Activated T-cell treated with anti-CD3 and anti-CD28 coated beads, Interleukin-2, amount 50 U/mL, for 72 hours (primary cell): ENCODE measurements around the gene SLC2A1. TPM values are rescaled to one million over a fixed set of nuclear protein-coding genes. Genes with fewer than 3 reads are reported as not detected.

Experiments used
- ATAC-seq, 2 donors: fragments of 150-1000 bp; cut with Tn5 transposase; replicated peaks in 1 of 2; 2 replicates each; pipeline ENCODE4 v1.10.0; 2021; ENCODE audit warnings: moderate library complexity in 2 of 2, mild to moderate bottlenecking in 1 of 2
- DNase-seq, 2 donors: peaks; one replicate each; pipeline ENCODE4 v3.0.0; 2021 to 2022; ENCODE audit warnings: mixed read lengths in 1 of 2
- H3K27ac Mint-ChIP-seq: one replicate; pipeline ENCODE4 v1.8.0; 2022; ENCODE audit warnings: mild to moderate bottlenecking, moderate library complexity, mixed read lengths
- H3K27me3 Mint-ChIP-seq: one replicate; pipeline ENCODE4 v1.8.0; 2022; ENCODE audit warnings: low read depth, mixed read lengths
- H3K36me3 Mint-ChIP-seq, 2 donors: one replicate each; pipeline ENCODE4 v1.8.0; 2022; ENCODE audit warnings: mixed read lengths in 2 of 2, mild to moderate bottlenecking in 1 of 2; ENCODE audit not compliant: insufficient read depth in 2 of 2
- H3K4me1 Mint-ChIP-seq: one replicate; pipeline ENCODE4 v1.8.0; 2022; ENCODE audit warnings: low read depth, mixed read lengths
- H3K4me3 Mint-ChIP-seq, 2 donors: one replicate each; pipeline ENCODE4 v1.8.0; 2022; ENCODE audit warnings: mild to moderate bottlenecking in 2 of 2, mixed read lengths in 2 of 2, moderate library complexity in 2 of 2
- H3K9me3 Mint-ChIP-seq, 2 donors: one replicate each; pipeline ENCODE4 v1.8.0; 2022; ENCODE audit warnings: mixed read lengths in 2 of 2
- total RNA-seq, 2 donors: library from RNA; stranded (reverse); gene quantifications; one replicate each; pipeline ENCODE4 v1.2.3, GENCODE V29; 2022

SLC2A1 gene
- total RNA-seq, 2 donors from 2014 or later, result 41.7 to 51.9 TPM

DNA sequence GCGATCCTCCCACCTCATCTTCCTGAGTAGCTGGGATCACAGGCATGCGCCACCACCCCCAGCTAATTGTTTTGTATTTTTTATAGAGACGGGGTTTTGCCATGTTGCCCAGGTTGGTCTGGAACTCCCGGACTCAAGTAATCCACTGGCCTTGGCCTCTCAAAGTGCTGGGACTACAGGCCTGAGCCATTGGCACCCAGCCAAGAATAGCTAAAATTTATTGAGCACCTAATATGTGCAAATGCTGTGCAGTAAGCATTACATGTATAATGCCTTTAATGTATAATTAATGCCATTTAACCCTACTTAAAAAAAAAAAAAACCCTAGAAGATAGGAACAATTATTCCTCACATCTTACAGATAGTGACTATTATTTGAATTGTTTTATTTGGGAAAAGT, 69.4 kb downstream of the SLC2A1 start:
- peaks cover 9% of the 10 kb centered on the region for H3K27me3 Mint-ChIP-seq
- H3K9me3 Mint-ChIP-seq, result no peaks in the 10 kb centered on the region
- ATAC-seq, result no peak
- no peak for DNase-seq
- no peak overlapping the region for H3K4me3 Mint-ChIP-seq
- no peaks in the 10 kb centered on the region for H3K4me1 Mint-ChIP-seq
- no peaks in the 10 kb centered on the region for H3K36me3 Mint-ChIP-seq
- no peak overlapping the region for H3K27ac Mint-ChIP-seq

DNA sequence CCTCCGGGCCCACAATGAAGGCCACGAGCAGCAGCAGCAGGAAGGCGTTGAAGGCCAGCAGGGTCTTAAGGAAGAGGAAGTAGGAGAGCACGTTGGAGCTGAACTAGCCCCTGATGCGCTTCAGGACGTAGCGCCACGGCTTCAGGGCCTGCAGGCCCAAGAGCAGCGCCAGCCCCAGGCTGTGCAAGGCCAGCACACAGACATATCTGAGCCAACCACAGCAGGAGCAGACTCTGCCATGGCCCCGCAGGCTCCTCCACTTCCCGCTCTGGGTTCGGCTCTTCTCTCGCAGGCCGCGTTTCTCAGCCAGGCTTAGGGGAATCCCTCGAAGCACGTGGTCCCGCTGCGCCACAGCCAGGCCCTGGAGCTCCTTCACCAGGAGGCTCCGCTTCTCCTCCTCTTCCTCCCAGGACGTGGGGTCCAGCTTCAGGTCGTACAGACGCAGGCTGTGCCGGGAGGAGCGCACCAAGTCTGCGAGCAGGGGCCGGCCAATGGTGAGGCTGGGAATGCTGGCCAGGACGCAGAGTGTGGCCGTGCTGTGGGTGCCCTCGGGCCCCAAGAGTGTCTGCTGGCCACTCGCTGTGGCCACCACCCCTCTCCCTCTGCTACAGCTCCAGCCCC, 70.5 kb downstream of the SLC2A1 start:
- no peaks in the 10 kb centered on the region for H3K4me1 Mint-ChIP-seq
- no peak overlapping the region for H3K4me3 Mint-ChIP-seq
- DNase-seq (no peak), ATAC-seq (no peak)
- no peaks in the 10 kb centered on the region for H3K36me3 Mint-ChIP-seq
- no peak overlapping the region for H3K27ac Mint-ChIP-seq
- no peaks in the 10 kb centered on the region for H3K9me3 Mint-ChIP-seq
- peaks cover 10% of the 10 kb centered on the region for H3K27me3 Mint-ChIP-seq

DNA sequence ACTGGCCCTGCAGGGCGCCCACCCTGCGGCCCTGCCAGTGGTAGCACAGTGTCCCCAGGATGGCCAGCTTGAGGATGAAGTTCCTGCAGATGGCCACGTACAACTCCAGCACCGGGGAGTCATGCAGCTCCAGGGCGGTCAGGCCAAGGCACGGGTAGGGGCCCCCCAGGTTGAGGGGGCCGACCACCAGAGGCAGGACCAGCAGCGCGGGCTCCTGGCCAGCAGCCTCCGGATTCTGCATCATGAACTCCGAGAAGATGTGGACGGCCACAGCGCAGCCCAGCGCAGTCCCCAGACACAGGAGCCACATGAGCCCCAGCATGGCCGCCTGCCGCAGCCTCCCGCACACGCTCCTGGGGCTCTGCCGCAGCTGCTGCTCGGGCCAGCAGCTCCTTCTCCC, 71.3 kb downstream of the SLC2A1 start:
- Mint-ChIP-seq H3K27me3 (peaks cover 10% of the 10 kb centered on the region), H3K4me3 (no peak overlapping the region), H3K9me3 (no peaks in the 10 kb centered on the region), H3K27ac (no peak overlapping the region), H3K4me1 (no peaks in the 10 kb centered on the region), H3K36me3 (no peaks in the 10 kb centered on the region)
- no peak for ATAC-seq
- DNase-seq, result no peak

DNA sequence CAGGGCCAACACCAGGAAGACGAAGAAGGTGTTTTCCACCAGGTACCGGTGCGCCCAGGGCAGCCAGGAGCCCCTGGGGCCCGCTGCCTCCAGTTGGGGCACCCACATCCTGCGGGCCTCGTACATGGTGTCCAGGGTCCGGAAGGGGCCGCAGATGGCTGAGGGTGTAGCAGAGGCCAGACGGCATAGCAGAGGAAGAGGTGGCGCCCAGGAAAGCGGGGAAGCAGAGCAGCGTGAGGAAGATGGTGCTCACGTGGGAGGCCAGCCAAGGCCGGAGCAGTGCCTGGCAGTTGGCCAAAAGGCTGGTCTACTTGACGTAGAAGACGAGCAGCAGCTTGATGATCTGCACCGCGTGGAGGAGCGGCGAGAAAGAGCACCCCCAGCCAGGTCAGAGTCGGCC, 71.9 kb downstream of the SLC2A1 start:
- no peak for ATAC-seq
- Mint-ChIP-seq H3K4me1 (no peaks in the 10 kb centered on the region), H3K27ac (no peak overlapping the region), H3K4me3 (no peak overlapping the region), H3K27me3 (peaks cover 10% of the 10 kb centered on the region), H3K9me3 (no peaks in the 10 kb centered on the region), H3K36me3 (no peaks in the 10 kb centered on the region)
- DNase-seq, result no peak

DNA sequence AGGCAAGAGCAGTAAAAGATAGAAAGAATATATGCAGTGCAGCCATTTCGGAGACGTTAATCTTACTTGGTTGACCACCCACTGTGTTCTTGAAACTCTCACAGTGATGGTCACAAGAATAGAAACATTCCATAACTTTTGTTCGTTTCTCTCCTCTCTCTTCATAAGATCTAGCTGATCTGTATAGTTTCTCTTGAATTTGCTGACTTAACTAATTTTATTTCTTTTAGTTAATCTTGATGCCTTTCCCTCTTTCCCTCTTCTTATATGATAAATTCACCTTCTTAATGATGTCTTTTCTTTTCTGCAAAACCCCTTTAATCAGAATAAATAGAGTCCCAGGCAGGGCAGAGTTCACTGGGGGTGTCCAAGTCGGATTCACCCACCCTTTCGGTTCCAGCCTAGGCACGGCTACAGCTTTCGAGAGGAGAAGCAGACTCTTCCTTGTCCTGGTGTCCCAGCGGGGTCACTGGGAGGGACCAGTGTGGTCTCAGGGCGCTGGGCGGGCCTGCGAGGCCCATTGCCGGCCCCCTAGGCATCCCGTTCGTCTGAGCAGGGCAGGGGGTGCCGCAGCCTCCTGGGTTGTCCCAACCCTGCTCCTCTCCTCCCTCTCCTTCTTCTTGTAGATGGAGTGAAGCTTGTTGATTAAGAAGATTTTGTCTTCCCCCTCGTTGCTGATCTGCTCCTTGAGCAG, 72.5 kb downstream of the SLC2A1 start:
- Mint-ChIP-seq H3K9me3 (no peaks in the 10 kb centered on the region), H3K4me3 (no peak overlapping the region), H3K36me3 (no peaks in the 10 kb centered on the region), H3K4me1 (no peaks in the 10 kb centered on the region), H3K27ac (peak overlapping the region; percentile 24), H3K27me3 (peaks cover 10% of the 10 kb centered on the region)
- ATAC-seq (no peak), DNase-seq (no peak)

DNA sequence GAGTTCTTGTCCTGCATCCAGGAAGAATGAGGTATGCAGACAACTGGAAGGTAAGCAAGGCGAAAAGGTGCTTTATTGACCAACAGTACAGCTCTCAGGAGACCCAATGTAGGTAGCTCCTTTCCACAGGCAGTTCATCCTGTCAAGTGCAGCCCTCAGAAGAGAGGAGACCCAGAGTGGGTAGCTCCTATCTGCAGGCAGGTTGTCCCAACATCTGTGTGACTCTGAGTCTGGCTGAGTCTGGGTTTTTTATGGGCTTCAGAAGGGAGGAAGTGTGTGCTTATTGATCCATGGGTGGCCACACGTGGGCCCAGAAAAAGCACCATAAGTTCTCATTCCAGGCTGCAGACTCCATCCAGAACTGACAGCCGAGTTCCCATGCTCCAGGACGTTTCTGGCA, 78.3 kb downstream of the SLC2A1 start:
- ATAC-seq (no peak), DNase-seq (no peak)
- Mint-ChIP-seq H3K4me1 (no peaks in the 10 kb centered on the region), H3K36me3 (no peaks in the 10 kb centered on the region), H3K27me3 (peaks cover 10% of the 10 kb centered on the region), H3K4me3 (no peak overlapping the region), H3K27ac (no peak overlapping the region), H3K9me3 (no peaks in the 10 kb centered on the region)

DNA sequence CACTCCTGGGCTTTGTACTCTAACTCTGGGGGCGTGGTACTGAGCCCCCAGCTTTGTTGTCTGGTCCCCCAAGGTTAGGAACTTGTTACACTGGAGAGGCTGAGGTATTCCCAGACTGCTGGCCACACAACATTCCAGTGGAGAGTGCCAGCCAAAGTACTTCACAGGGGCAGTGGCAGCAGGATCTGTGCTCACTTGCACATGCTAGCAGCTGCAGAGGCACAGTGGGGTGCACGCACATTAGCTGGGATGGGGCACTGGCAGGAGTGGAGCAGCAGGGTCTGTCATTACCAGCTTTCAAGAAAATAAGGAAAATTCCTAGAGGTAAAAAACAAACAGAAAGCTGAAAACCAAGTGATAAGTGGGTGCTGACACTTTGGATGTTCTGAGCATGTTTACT, 81.3 kb downstream of the SLC2A1 start:
- Mint-ChIP-seq H3K27me3 (no peaks in the 10 kb centered on the region), H3K9me3 (peaks cover 5 to 11% of the 10 kb centered on the region in 2 donors), H3K27ac (no peak overlapping the region), H3K4me1 (no peaks in the 10 kb centered on the region), H3K36me3 (peaks cover 3 to 8% of the 10 kb centered on the region in 2 donors), H3K4me3 (no peak overlapping the region)
- no peak for DNase-seq
- ATAC-seq, result no peak

DNA sequence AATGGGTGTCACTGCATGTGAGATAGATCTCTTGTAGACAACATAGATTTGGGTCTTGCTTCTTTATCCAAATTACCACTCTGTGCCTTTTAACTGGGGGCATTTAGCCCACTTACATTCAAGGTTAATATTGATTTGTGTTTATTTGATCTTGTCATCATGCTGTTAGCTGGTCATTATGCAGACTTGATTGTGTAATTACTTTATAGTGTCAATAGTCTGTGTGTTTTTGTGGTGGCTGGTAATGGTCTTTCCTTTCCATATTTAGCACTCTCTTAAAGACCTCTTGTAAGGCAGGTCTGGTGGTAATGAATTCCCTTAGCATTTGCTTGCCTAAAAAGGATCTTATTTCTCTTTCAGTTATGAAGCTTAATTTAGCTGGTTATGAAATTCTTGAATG, 82.7 kb downstream of the SLC2A1 start:
- H3K4me3 Mint-ChIP-seq, result no peak overlapping the region
- no peak overlapping the region for H3K27ac Mint-ChIP-seq
- ATAC-seq, result no peak
- peaks cover 5 to 11% of the 10 kb centered on the region in 2 donors for H3K9me3 Mint-ChIP-seq
- no peak for DNase-seq
- no peaks in the 10 kb centered on the region for H3K27me3 Mint-ChIP-seq
- H3K4me1 Mint-ChIP-seq, result no peaks in the 10 kb centered on the region
- H3K36me3 Mint-ChIP-seq, result peaks cover 3 to 8% of the 10 kb centered on the region in 2 donors

Other genes with a start within 250 kb of the SLC2A1 start
- gene CLDN19, start 218.6 kb downstream of the SLC2A1 start, total RNA-seq, result not detected
- 10 to 100 TPM; 32.6 to 36.0 TPM for gene P3H1, start 191.8 kb downstream of the SLC2A1 start, total RNA-seq
- 10 to 100 TPM; 11.7 to 12.2 TPM for gene C1orf50, start 191.6 kb downstream of the SLC2A1 start, total RNA-seq
- 1 to 10 TPM in 1 of 2 donors, under 1 TPM in 1; 0.81 to 1.9 TPM for gene TMEM269, start 173.9 kb downstream of the SLC2A1 start, total RNA-seq
- 10 to 100 TPM in 1 of 2 donors, 1 to 10 TPM in 1; 8.4 to 10.0 TPM for gene ERMAP, start 141.7 kb downstream of the SLC2A1 start, total RNA-seq
- 10 to 100 TPM; 19.4 to 20.0 TPM for gene SVBP, start 141.5 kb downstream of the SLC2A1 start, total RNA-seq
- gene ZNF691, start 112.3 kb downstream of the SLC2A1 start, total RNA-seq, result 10 to 100 TPM in 1 of 2 donors, 1 to 10 TPM in 1; 9.8 to 11.1 TPM
- 10 to 100 TPM; 37.0 to 46.4 TPM for gene EBNA1BP2, start 213.4 kb upstream of the SLC2A1 start, total RNA-seq
- under 1 TPM; 0.36 to 0.76 TPM for gene CFAP57, start 213.5 kb upstream of the SLC2A1 start, total RNA-seq